Measurements from ENCODE around the gene ABHD17B. TPM values are rescaled to one million over a fixed set of nuclear protein-coding genes. Genes with fewer than 3 reads are reported as not detected.

ABHD17B gene
- total RNA-seq, 1 donor from 2014 or later = 18.3 TPM

GRCh38 chr9:71821405-71821804 lies 89.6 kb downstream of the ABHD17B start:
- DNase-seq (ENCODE audit: low spot score) = no peak

GRCh38 chr9:71820403-71820921 lies 90.5 kb downstream of the ABHD17B start:
- no peak for DNase-seq (ENCODE audit: low spot score)

- peak; percentile 54 for DNase-seq (ENCODE audit: low spot score)
Measured at GRCh38 chr9:71819115-71819739, 91.8 kb downstream of the ABHD17B start.

- peak; percentile 14 for DNase-seq (ENCODE audit: low spot score)
Measured at GRCh38 chr9:71816916-71817451, 94.0 kb downstream of the ABHD17B start.

Other genes starting within 250 kb of the ABHD17B start
- 103 TPM for gene CEMIP2, start 142.7 kb downstream of the ABHD17B start, total RNA-seq
- 11.5 TPM for gene C9orf85, start 446 bp upstream of the ABHD17B start, total RNA-seq
- gene C9orf57, start 149.4 kb upstream of the ABHD17B start, total RNA-seq = not detected
- 70.0 TPM for gene GDA, start 238.2 kb upstream of the ABHD17B start, total RNA-seq

All from mucosa of gallbladder (tissue), 1 donor.